Measurements from ENCODE around the gene LAMB4. TPM values are rescaled to one million over a fixed set of nuclear protein-coding genes. Genes with fewer than 3 reads are reported as not detected.

LAMB4 gene
- total and polyA plus RNA-seq, 8 donors, result 0.22 to 0.78 (median 0.50) TPM

DNA sequence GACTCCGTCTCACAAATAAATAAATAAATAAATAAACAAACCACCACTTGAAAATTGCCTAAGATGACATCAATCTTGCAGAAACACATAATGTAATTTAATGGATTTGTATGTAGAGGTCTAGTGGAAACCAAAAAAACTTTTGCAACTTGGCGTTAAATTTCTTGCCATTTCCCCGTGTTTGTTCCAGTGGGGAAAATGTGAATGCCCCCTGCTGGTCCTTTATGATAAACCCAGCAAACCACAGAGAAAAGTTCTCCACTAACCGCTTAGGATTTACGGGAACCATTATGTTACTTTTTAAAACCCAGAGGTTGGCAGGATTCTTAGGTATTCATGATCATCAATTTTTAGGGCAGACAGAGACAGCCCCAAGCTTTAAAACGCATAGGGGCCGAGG, 32.5 kb downstream of the LAMB4 start:
- no peak overlapping the region for H3K27ac ChIP-seq
- no peaks in the 10 kb centered on the region for H3K27me3 ChIP-seq
- H3K36me3 ChIP-seq, result no peaks in the 10 kb centered on the region
- intact Hi-C loops (cut with DNase I), result no loop called here
- no peak overlapping the region for H3K4me3 ChIP-seq
- FAIRE-seq (no peak), ATAC-seq (peak in 1 of 4 donors; percentile 26), DNase-seq (peak in 1 of 6 donors; percentile 29)
- H3K9me3 ChIP-seq, result no peaks in the 10 kb centered on the region
- TF ChIP-seq CTCF (IDR thresholded peaks at IDR 0.05), result peak; percentile 12 to 52 (median 30)
- peaks cover 12 to 28% (median 28%) of the 10 kb centered on the region in 3 donors for H3K4me1 ChIP-seq
- WGBS, 2 donors, result 52 to 69% methylated on average over 7 of the region's 7 CpGs

DNA sequence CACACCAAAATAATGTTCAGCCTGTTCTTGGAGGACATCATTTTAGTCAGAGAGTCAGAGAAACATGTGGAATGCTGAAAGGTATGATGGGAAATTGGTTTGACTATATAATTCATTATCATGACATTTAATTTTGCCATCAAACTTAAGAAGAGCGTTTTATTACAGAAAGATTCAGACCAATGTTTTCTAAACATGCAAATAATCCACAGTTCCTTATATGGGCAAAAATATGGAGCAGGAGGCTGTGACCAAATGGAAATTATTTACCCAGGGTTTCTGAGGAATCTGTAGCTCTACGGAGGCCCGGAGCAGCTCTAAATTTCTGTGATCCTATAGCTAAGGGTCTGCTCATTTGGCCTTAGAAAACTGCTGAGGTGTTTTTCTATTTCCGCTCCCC, 33.2 kb downstream of the LAMB4 start:
- H3K27me3 ChIP-seq, result no peaks in the 10 kb centered on the region
- H3K27ac ChIP-seq, result no peak overlapping the region
- H3K9me3 ChIP-seq, result no peaks in the 10 kb centered on the region
- TF ChIP-seq CTCF (IDR thresholded peaks at IDR 0.05), result no peak
- H3K4me1 ChIP-seq, result peaks cover 12 to 28% (median 28%) of the 10 kb centered on the region in 3 donors
- no peak overlapping the region for H3K4me3 ChIP-seq
- WGBS, 2 donors, result 73 to 79% methylated on average over 4 of the region's 4 CpGs
- DNase-seq (no peak), FAIRE-seq (no peak), ATAC-seq (no peak)
- intact Hi-C loops (cut with DNase I), result no loop called here
- no peaks in the 10 kb centered on the region for H3K36me3 ChIP-seq

- intact Hi-C loops (cut with DNase I), result no loop called here
- H3K36me3 ChIP-seq, result no peaks in the 10 kb centered on the region
- DNase-seq, result peak in 4 of 6 donors; percentile 50 to 84 (median 74)
- no peaks in the 10 kb centered on the region for H3K27me3 ChIP-seq
- FAIRE-seq, result no peak
- H3K4me3 ChIP-seq, result peak overlapping the region in 2 of 4 donors; percentile 3 to 14
- 3 to 9% methylated on average over 7 of the region's 7 CpGs for WGBS, 2 donors
- no peaks in the 10 kb centered on the region for H3K9me3 ChIP-seq
- peak overlapping the region; percentile 29 to 85 (median 57) for H3K27ac ChIP-seq
- ATAC-seq, result peak; percentile 93 to 96 (median 96)
- H3K4me1 ChIP-seq, result peaks cover 12 to 28% (median 28%) of the 10 kb centered on the region in 3 donors
- TF ChIP-seq CTCF (IDR thresholded peaks at IDR 0.05), result no peak
These were observed 35.0 kb downstream of the LAMB4 start for GRCh38 chr7:108094933-108095710.

DNA sequence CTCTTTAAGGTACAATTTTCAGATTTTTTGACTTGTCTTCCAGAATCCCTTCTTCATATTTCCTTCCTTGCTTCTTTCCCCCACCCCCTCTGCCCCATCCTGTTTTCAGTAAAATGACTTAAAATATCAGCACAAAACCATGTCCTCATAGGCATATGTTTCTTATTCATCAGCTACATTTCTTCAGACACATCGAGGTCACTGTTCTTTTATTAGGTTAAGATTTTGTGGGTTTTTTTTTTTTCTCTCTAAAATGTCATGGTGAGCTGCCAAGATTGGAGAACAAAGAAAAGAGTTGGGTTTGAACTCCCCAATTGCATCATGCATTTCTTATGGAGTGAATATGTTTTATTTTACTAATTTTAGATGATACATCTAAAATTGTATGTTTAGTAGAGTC, 35.8 kb downstream of the LAMB4 start:
- intact Hi-C loops (cut with DNase I), result no loop called here
- Histone ChIP-seq H3K4me1 (peaks cover 12 to 28% (median 28%) of the 10 kb centered on the region in 3 donors), H3K9me3 (no peaks in the 10 kb centered on the region), H3K27ac (peak overlapping the region; percentile 29 to 85 (median 57)), H3K27me3 (no peaks in the 10 kb centered on the region), H3K4me3 (peak overlapping the region in 1 of 4 donors; percentile 14), H3K36me3 (no peaks in the 10 kb centered on the region)
- WGBS, 2 donors, result 3% methylated on average over 1 of the region's 1 CpG
- FAIRE-seq (no peak), ATAC-seq (peak in 3 of 4 donors; percentile 9 to 31 (median 21)), DNase-seq (no peak)
- no peak for TF ChIP-seq CTCF (IDR thresholded peaks at IDR 0.05)

- Histone ChIP-seq H3K9me3 (no peaks in the 10 kb centered on the region), H3K27me3 (no peaks in the 10 kb centered on the region), H3K4me3 (no peak overlapping the region), H3K36me3 (no peaks in the 10 kb centered on the region), H3K27ac (peak overlapping the region; percentile 29 to 85 (median 57)), H3K4me1 (peaks cover 12 to 28% (median 28%) of the 10 kb centered on the region in 3 donors)
- intact Hi-C loops (cut with DNase I), result no loop called here
- 70 to 76% methylated on average over 4 of the region's 4 CpGs for WGBS, 2 donors
- no peak for DNase-seq
- no peak for ATAC-seq
- TF ChIP-seq CTCF (IDR thresholded peaks at IDR 0.05), result no peak
- no peak for FAIRE-seq
These were observed 36.3 kb downstream of the LAMB4 start for GRCh38 chr7:108093851-108094331.

Measured in pancreas (tissue), 10 donors.